Measurements from ENCODE around the gene ATP8A1. TPM values are rescaled to one million over a fixed set of nuclear protein-coding genes. Genes with fewer than 3 reads are reported as not detected.

ATP8A1 gene
- total RNA-seq, 1 experiment from 2014 or later: 0.80 TPM

- no peaks in the 10 kb centered on the region for H3K4me1 ChIP-seq (ENCODE audit: control insufficient read depth, insufficient read depth, low read length)
- TF ChIP-seq, protein P1, sequence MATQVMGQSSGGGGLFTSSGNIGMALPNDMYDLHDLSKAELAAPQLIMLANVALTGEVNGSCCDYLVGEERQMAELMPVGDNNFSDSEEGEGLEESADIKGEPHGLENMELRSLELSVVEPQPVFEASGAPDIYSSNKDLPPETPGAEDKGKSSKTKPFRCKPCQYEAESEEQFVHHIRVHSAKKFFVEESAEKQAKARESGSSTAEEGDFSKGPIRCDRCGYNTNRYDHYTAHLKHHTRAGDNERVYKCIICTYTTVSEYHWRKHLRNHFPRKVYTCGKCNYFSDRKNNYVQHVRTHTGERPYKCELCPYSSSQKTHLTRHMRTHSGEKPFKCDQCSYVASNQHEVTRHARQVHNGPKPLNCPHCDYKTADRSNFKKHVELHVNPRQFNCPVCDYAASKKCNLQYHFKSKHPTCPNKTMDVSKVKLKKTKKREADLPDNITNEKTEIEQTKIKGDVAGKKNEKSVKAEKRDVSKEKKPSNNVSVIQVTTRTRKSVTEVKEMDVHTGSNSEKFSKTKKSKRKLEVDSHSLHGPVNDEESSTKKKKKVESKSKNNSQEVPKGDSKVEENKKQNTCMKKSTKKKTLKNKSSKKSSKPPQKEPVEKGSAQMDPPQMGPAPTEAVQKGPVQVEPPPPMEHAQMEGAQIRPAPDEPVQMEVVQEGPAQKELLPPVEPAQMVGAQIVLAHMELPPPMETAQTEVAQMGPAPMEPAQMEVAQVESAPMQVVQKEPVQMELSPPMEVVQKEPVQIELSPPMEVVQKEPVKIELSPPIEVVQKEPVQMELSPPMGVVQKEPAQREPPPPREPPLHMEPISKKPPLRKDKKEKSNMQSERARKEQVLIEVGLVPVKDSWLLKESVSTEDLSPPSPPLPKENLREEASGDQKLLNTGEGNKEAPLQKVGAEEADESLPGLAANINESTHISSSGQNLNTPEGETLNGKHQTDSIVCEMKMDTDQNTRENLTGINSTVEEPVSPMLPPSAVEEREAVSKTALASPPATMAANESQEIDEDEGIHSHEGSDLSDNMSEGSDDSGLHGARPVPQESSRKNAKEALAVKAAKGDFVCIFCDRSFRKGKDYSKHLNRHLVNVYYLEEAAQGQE (IDR thresholded peaks at IDR 0.05; ENCODE audit: insufficient read depth in 1 of 2, low read depth in 2 of 2, low read length in 1 of 2): no peak
- TF ChIP-seq TCF7L2 (IDR thresholded peaks at IDR 0.05; ENCODE audit: low read depth, low read length) (no peak), POLR2AphosphoS5 (IDR thresholded peaks at IDR 0.05; ENCODE audit: low read depth, low read length) (no peak), SIN3A (IDR thresholded peaks at IDR 0.05; ENCODE audit: borderline replicate concordance, insufficient read depth, low read depth, low read length) (no peak)
- TF ChIP-seq, protein P2, sequence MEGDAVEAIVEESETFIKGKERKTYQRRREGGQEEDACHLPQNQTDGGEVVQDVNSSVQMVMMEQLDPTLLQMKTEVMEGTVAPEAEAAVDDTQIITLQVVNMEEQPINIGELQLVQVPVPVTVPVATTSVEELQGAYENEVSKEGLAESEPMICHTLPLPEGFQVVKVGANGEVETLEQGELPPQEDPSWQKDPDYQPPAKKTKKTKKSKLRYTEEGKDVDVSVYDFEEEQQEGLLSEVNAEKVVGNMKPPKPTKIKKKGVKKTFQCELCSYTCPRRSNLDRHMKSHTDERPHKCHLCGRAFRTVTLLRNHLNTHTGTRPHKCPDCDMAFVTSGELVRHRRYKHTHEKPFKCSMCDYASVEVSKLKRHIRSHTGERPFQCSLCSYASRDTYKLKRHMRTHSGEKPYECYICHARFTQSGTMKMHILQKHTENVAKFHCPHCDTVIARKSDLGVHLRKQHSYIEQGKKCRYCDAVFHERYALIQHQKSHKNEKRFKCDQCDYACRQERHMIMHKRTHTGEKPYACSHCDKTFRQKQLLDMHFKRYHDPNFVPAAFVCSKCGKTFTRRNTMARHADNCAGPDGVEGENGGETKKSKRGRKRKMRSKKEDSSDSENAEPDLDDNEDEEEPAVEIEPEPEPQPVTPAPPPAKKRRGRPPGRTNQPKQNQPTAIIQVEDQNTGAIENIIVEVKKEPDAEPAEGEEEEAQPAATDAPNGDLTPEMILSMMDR (IDR thresholded peaks at IDR 0.05): no peak
- intact Hi-C loops (cut with micrococcal nuclease; ENCODE audit: unreplicated experiment) (no loop called here), in situ Hi-C loops (cut with HindIII; ENCODE audit: low pct_unique_long_range_greater_than_20kb, low sequenced_read_pairs) (no loop called here)
- DNase-seq (ENCODE audit: low read depth, low spot score): no peak
- no peaks in the 10 kb centered on the region for H3K27me3 ChIP-seq (ENCODE audit: control insufficient read depth, insufficient read depth, low read length)
- no peak for ATAC-seq
- BruUV-seq (replicated peaks): no TSS peak
- no peak overlapping the region for H3K4me3 ChIP-seq (ENCODE audit: low read depth in 2 of 2, low read length in 2 of 2)
- POLR2A ChIA-PET: no interaction called here
- CTCF ChIA-PET: no interaction called here
- no peak overlapping the region for H3K27ac ChIP-seq (ENCODE audit: low read length)
- no peaks in the 10 kb centered on the region for H3K36me3 ChIP-seq (ENCODE audit: control insufficient read depth, insufficient read depth, low read length)
- no peaks in the 10 kb centered on the region for H3K9me3 ChIP-seq (ENCODE audit: control insufficient read depth, insufficient read depth, low read depth, low read length)
Measured at GRCh38 chr4:42458657-42459056, 198.2 kb downstream of the ATP8A1 start.

DNA sequence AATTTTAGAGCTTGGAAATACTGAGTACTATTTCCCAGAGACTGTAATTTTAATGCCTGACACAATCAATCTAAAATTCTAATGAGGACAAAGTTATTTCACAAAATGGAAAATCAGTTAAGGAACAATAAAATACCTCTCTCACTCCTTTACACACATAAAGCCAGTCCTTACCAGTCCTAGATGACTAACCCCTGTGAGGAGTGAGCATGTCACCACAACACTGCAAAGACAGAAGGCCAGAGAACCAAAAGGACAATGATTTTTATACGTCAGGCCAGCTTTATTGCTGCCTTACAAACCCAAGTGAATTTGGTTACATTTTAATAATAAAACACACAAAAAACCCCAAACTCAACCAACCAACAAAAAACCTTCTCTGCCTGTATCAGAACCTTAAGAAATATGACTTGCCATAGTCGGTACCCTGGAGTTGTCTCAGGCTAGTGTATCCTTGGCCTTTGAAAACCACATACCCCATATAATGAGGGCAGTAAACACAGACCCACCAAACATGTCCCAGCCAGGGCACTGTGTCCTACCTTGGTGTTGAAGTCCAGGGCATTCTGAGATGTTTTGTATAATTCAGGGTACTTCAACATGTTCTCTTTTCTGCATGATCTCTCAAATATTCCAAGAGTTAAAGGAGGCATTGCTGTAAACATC lies 202.0 kb downstream of the ATP8A1 start:
- TF ChIP-seq TCF7L2 (IDR thresholded peaks at IDR 0.05; ENCODE audit: low read depth, low read length) (no peak), POLR2AphosphoS5 (IDR thresholded peaks at IDR 0.05; ENCODE audit: low read depth, low read length) (no peak), SIN3A (IDR thresholded peaks at IDR 0.05; ENCODE audit: borderline replicate concordance, insufficient read depth, low read depth, low read length) (no peak)
- TF ChIP-seq, protein P2 (IDR thresholded peaks at IDR 0.05): no peak
- TF ChIP-seq, protein P1 (IDR thresholded peaks at IDR 0.05; ENCODE audit: insufficient read depth in 1 of 2, low read depth in 2 of 2, low read length in 1 of 2): no peak
- POLR2A ChIA-PET: no interaction called here
- ATAC-seq: no peak
- Histone ChIP-seq H3K4me3 (ENCODE audit: low read depth in 2 of 2, low read length in 2 of 2) (no peak overlapping the region), H3K27me3 (ENCODE audit: control insufficient read depth, insufficient read depth, low read length) (no peaks in the 10 kb centered on the region), H3K36me3 (ENCODE audit: control insufficient read depth, insufficient read depth, low read length) (no peaks in the 10 kb centered on the region), H3K9me3 (ENCODE audit: control insufficient read depth, insufficient read depth, low read depth, low read length) (no peaks in the 10 kb centered on the region), H3K4me1 (ENCODE audit: control insufficient read depth, insufficient read depth, low read length) (no peaks in the 10 kb centered on the region), H3K27ac (ENCODE audit: low read length) (no peak overlapping the region)
- intact Hi-C loops (cut with micrococcal nuclease; ENCODE audit: unreplicated experiment) (no loop called here), in situ Hi-C loops (cut with HindIII; ENCODE audit: low pct_unique_long_range_greater_than_20kb, low sequenced_read_pairs) (no loop called here)
- CTCF ChIA-PET: no interaction called here
- no peak for DNase-seq (ENCODE audit: low read depth, low spot score)
- BruUV-seq (replicated peaks): no TSS peak
